ENCODE results near the gene DYNC2H1. TPM values are rescaled to one million over a fixed set of nuclear protein-coding genes. Genes with fewer than 3 reads are reported as not detected.

Gene DYNC2H1
- total and polyA plus RNA-seq, 12 donors: 2.2 to 5.9 (median 3.9) TPM

DNA sequence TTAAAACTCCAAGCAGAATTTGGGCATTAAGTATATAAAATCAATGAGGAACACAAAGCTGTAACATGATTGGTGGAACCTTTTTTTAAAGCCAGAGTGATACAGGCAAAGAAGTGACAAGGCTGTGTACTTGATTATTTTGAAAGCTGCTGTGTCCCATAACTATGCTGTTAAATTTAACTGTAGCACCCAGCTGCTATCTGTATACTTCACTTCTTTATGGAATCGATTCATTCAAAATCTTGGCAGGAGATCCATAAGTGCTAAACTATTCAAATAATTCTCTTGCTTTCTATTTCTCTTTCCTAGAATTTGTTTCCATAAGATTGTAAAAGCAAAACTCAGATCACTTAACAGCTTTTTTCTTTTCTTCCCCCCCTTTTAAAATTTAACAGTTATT, 231.7 kb downstream of the DYNC2H1 start:
- no peaks in the 10 kb centered on the region for H3K4me1 ChIP-seq
- WGBS, 2 donors: 38 to 43% methylated on average over 1 of the region's 1 CpG
- H3K4me3 ChIP-seq: no peak overlapping the region
- H3K9me3 ChIP-seq: peaks cover 0 to 4% (median 0%) of the 10 kb centered on the region in 11 donors
- ATAC-seq: no peak
- no peak overlapping the region for H3K27ac ChIP-seq
- DNase-seq: no peak
- intact Hi-C loops (cut with DNase I): no loop called here
- H3K36me3 ChIP-seq: no peaks in the 10 kb centered on the region
- TF ChIP-seq, protein P1, sequence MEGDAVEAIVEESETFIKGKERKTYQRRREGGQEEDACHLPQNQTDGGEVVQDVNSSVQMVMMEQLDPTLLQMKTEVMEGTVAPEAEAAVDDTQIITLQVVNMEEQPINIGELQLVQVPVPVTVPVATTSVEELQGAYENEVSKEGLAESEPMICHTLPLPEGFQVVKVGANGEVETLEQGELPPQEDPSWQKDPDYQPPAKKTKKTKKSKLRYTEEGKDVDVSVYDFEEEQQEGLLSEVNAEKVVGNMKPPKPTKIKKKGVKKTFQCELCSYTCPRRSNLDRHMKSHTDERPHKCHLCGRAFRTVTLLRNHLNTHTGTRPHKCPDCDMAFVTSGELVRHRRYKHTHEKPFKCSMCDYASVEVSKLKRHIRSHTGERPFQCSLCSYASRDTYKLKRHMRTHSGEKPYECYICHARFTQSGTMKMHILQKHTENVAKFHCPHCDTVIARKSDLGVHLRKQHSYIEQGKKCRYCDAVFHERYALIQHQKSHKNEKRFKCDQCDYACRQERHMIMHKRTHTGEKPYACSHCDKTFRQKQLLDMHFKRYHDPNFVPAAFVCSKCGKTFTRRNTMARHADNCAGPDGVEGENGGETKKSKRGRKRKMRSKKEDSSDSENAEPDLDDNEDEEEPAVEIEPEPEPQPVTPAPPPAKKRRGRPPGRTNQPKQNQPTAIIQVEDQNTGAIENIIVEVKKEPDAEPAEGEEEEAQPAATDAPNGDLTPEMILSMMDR (IDR thresholded peaks at IDR 0.05): no peak
- no peaks in the 10 kb centered on the region for H3K27me3 ChIP-seq

- no peak overlapping the region for H3K4me3 ChIP-seq
- ATAC-seq (no peak), DNase-seq (no peak)
- H3K27ac ChIP-seq: no peak overlapping the region
- WGBS, 2 donors: 70 to 71% methylated on average over 4 of the region's 4 CpGs
- no peaks in the 10 kb centered on the region for H3K4me1 ChIP-seq
- intact Hi-C loops (cut with DNase I): no loop called here
- H3K27me3 ChIP-seq: no peaks in the 10 kb centered on the region
- peaks cover 0 to 4% (median 0%) of the 10 kb centered on the region in 11 donors for H3K9me3 ChIP-seq
- TF ChIP-seq, protein P1 (IDR thresholded peaks at IDR 0.05): no peak
- H3K36me3 ChIP-seq: no peaks in the 10 kb centered on the region
These were observed 235.7 kb downstream of the DYNC2H1 start for GRCh38 chr11:103344886-103345285.

DNA sequence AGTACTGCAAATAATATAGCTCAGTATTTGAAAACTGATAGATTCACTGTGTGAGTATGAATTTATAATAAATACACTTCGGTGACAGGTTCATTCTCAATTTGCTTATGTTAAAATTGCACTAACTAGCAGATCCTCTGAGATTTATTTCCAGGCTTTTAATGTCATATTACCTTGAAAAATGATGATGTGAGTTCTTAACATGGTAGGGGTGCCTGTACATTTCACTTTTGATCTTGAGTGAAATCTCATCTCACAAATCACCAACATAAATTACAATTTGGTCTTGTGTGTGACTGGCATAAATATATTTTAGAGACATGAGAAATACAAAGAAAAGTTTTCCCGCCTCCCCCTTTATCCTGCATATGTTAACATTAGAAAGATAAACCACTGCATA, 240.4 kb downstream of the DYNC2H1 start:
- no peaks in the 10 kb centered on the region for H3K27me3 ChIP-seq
- WGBS, 2 donors: 96 to 97% methylated on average over 2 of the region's 2 CpGs

DNA sequence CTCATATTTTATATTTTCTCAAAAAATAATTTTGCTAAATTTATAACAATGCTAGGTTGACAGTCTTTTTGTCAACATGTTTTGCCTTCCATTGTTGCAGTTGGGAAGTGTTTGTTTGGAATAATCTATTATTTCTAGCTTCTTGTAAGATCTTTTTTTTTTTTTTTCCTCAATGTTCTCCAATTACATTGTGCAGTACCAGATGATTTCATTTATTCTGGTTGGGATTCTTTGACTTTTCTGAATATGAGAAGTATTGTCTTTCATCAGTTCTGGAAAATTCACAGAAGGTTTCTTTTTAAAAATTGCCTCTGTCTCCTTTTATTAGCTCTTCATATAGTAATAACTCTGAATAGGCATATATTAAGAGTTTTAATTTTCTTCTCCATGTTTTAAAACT, 245.4 kb downstream of the DYNC2H1 start:
- ATAC-seq (no peak), DNase-seq (no peak)
- H3K27me3 ChIP-seq: no peaks in the 10 kb centered on the region
- intact Hi-C loops (cut with DNase I): no loop called here
- H3K4me3 ChIP-seq: no peak overlapping the region
- H3K27ac ChIP-seq: no peak overlapping the region
- TF ChIP-seq, protein P1 (IDR thresholded peaks at IDR 0.05): no peak
- H3K9me3 ChIP-seq: no peaks in the 10 kb centered on the region
- no peaks in the 10 kb centered on the region for H3K4me1 ChIP-seq
- no peaks in the 10 kb centered on the region for H3K36me3 ChIP-seq

More for the DNA sequence above, 240.4 kb downstream of the DYNC2H1 start:
- DNase-seq (no peak), ATAC-seq (no peak)
- Histone ChIP-seq H3K9me3 (no peaks in the 10 kb centered on the region), H3K4me3 (no peak overlapping the region), H3K27ac (no peak overlapping the region), H3K36me3 (no peaks in the 10 kb centered on the region), H3K4me1 (no peaks in the 10 kb centered on the region)
- intact Hi-C loops (cut with DNase I): no loop called here
- TF ChIP-seq, protein P1 (IDR thresholded peaks at IDR 0.05): no peak

All from heart right ventricle (tissue), 16 donors.